ENCODE measurements around the gene ANKRD9. TPM values are rescaled to one million over a fixed set of nuclear protein-coding genes. Genes with fewer than 3 reads are reported as not detected.

The ANKRD9 gene
- polyA plus RNA-seq, 4 donors, result 6.0 to 7.6 (median 6.4) TPM

- no peak for DNase-seq (ENCODE audit: low read depth in 4 of 4, low spot score in 2 of 4)
These were observed 27.8 kb downstream of the ANKRD9 start for GRCh38 chr14:102481791-102482238.

- no peak for DNase-seq (ENCODE audit: low read depth in 4 of 4, low spot score in 2 of 4)
These were observed 28.2 kb downstream of the ANKRD9 start for GRCh38 chr14:102481371-102481770.

GRCh38 chr14:102479777-102480176 lies 29.8 kb downstream of the ANKRD9 start:
- DNase-seq (ENCODE audit: low read depth in 4 of 4, low spot score in 2 of 4), result no peak

- DNase-seq (ENCODE audit: low read depth in 4 of 4, low spot score in 2 of 4), result no peak
These were observed 30.5 kb downstream of the ANKRD9 start for GRCh38 chr14:102479107-102479506.

- DNase-seq (ENCODE audit: low read depth in 4 of 4, low spot score in 2 of 4), result no peak
These were observed 34.6 kb downstream of the ANKRD9 start for GRCh38 chr14:102474934-102475333.

GRCh38 chr14:102473559-102473958 lies 36.0 kb downstream of the ANKRD9 start:
- DNase-seq (ENCODE audit: low read depth in 4 of 4, low spot score in 2 of 4), result no peak

- DNase-seq (ENCODE audit: low read depth in 4 of 4, low spot score in 2 of 4), result no peak
These were observed 36.8 kb downstream of the ANKRD9 start for GRCh38 chr14:102472791-102473150.

GRCh38 chr14:102471921-102472790 lies 37.4 kb downstream of the ANKRD9 start:
- DNase-seq (ENCODE audit: low read depth in 4 of 4, low spot score in 2 of 4), result no peak

GRCh38 chr14:102469261-102469660 lies 40.3 kb downstream of the ANKRD9 start:
- DNase-seq (ENCODE audit: low read depth in 4 of 4, low spot score in 2 of 4), result no peak

- no peak for DNase-seq (ENCODE audit: low read depth in 4 of 4, low spot score in 2 of 4)
These were observed 44.7 kb downstream of the ANKRD9 start for GRCh38 chr14:102464846-102465341.

- no peak for DNase-seq (ENCODE audit: low read depth in 4 of 4, low spot score in 2 of 4)
These were observed 45.6 kb downstream of the ANKRD9 start for GRCh38 chr14:102464006-102464405.

GRCh38 chr14:102462391-102462790 lies 47.2 kb downstream of the ANKRD9 start:
- no peak for DNase-seq (ENCODE audit: low read depth in 4 of 4, low spot score in 2 of 4)

GRCh38 chr14:102461490-102462338 lies 47.9 kb downstream of the ANKRD9 start:
- no peak for DNase-seq (ENCODE audit: low read depth in 4 of 4, low spot score in 2 of 4)

GRCh38 chr14:102457509-102457908 lies 52.1 kb downstream of the ANKRD9 start:
- DNase-seq (ENCODE audit: low read depth in 4 of 4, low spot score in 2 of 4), result no peak

GRCh38 chr14:102454711-102455110 lies 54.9 kb downstream of the ANKRD9 start:
- no peak for DNase-seq (ENCODE audit: low read depth in 4 of 4, low spot score in 2 of 4)

GRCh38 chr14:102452302-102452701 lies 57.3 kb downstream of the ANKRD9 start:
- DNase-seq (ENCODE audit: low read depth in 4 of 4, low spot score in 2 of 4), result no peak

Other genes with a start within 250 kb of the ANKRD9 start
- gene MOK, start 204.6 kb downstream of the ANKRD9 start, polyA plus RNA-seq (ENCODE audit: insufficient read length in 4 of 4), result 10 to 100 TPM; 23.3 to 41.9 (median 31.8) TPM
- gene ZNF839, start 190.0 kb downstream of the ANKRD9 start, polyA plus RNA-seq (ENCODE audit: insufficient read length in 4 of 4), result 10 to 100 TPM; 13.3 to 21.5 (median 17.6) TPM
- 10 to 100 TPM; 33.1 to 39.0 (median 37.2) TPM for gene CINP, start 146.9 kb downstream of the ANKRD9 start, polyA plus RNA-seq (ENCODE audit: insufficient read length in 4 of 4)
- 10 to 100 TPM; 14.8 to 20.9 (median 18.0) TPM for gene TECPR2, start 146.8 kb downstream of the ANKRD9 start, polyA plus RNA-seq (ENCODE audit: insufficient read length in 4 of 4)
- 10 to 100 TPM; 31.0 to 42.5 (median 37.8) TPM for gene RCOR1, start 82.9 kb upstream of the ANKRD9 start, polyA plus RNA-seq (ENCODE audit: insufficient read length in 4 of 4)